ENCODE data around the gene KLHL29.

The KLHL29 gene

DNA sequence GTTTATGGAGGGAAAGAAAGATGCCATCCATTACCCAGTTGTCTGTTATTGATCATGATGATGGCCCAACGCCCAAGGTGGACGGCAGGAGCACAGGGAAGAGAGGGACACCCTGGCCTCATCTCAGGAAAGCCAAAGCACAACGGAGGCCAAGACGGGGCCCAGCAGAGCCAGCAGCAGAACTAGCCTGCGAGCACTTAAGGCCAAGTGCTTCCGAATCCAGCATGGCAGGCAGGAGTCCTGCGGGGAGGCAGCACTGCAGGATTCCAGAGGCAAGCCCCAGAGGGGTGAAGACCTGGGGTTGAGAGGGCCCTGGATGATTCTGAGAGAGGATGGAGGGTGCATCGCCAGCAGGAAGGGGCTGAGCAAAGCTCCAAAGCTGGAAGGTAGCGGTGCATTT lies 28.3 kb upstream of the KLHL29 start:
- no peak for DNase-seq (ENCODE audit: insufficient read length, low spot score)

DNA sequence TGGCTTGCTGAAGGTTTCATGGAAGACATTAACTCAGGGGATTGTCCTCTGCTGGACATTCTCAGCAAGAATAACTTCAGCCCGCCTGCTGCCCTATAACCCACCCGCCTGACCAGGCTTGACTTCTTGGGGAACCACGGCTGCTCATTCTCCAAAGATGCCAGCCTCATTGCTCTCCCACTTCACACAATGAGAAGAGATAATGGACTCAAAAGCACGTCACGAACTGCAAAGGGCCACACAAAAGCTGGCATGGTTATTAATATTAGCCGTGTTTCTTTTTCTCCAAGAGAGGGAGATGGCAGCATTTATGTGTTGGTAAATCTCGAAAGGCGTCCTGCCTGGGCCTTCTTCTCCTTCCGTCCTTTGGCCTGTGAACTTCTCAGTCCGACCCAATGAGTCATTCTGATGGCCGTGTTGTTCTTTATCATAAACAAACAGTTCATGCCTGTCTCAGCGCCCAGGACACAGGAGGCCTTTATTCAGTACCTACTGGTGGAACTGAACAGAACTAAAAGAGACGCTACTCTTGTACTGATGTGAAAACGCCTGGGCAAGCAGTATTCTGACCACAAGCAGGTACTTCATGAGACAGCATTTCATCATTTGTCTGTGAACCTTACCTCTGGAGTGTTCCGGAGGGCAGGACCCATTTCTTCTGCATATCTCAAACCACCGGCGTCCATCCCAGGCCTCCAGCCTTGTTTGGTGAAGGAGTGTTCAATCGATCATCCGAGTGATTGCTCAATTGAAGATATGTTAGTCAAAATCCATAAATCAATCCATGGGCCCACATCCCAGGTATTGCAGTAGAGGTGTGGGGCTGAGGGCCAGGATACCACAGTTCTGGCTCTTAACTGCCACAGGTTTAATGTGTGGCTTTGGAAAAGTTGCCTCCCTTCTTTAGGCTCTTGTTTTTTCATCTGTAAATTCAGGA lies 25.1 kb upstream of the KLHL29 start:
- TF ChIP-seq, protein P1, sequence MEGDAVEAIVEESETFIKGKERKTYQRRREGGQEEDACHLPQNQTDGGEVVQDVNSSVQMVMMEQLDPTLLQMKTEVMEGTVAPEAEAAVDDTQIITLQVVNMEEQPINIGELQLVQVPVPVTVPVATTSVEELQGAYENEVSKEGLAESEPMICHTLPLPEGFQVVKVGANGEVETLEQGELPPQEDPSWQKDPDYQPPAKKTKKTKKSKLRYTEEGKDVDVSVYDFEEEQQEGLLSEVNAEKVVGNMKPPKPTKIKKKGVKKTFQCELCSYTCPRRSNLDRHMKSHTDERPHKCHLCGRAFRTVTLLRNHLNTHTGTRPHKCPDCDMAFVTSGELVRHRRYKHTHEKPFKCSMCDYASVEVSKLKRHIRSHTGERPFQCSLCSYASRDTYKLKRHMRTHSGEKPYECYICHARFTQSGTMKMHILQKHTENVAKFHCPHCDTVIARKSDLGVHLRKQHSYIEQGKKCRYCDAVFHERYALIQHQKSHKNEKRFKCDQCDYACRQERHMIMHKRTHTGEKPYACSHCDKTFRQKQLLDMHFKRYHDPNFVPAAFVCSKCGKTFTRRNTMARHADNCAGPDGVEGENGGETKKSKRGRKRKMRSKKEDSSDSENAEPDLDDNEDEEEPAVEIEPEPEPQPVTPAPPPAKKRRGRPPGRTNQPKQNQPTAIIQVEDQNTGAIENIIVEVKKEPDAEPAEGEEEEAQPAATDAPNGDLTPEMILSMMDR (IDR thresholded peaks at IDR 0.05; ENCODE audit: insufficient read depth, missing control alignments), result no peak

More for the DNA sequence above, 28.3 kb upstream of the KLHL29 start:
- no peak for FAIRE-seq
- TF ChIP-seq, protein P1 (IDR thresholded peaks at IDR 0.05; ENCODE audit: insufficient read depth, missing control alignments), result no peak

DNA sequence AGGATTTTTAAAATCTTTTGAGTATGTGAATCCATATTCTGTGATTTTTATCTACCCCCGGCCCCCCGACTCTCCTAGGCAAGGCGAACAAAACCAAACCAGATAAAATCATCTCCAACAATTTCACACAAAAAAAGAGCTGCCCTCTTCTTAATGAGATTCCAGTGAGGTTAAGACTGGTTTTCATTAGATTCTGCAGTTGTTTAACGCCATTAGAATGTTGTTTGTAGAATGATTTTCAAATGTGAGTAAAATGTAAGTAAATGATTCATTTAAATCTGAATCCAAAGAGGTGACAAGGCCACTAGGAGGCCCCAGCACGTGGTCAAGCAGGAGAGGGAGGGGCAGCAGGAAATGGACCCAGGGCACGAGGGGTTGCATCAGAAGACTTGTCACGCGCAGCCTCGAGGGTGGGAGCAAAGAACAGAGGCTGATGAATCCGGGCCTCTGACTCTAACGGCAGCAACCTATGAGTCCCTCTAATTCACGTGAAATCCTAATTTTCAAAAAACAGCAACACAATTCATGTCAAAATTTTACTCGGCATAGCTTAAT lies 24.3 kb upstream of the KLHL29 start:
- FAIRE-seq, result no peak
- TF ChIP-seq, protein P1 (IDR thresholded peaks at IDR 0.05; ENCODE audit: insufficient read depth, missing control alignments), result no peak
- DNase-seq (ENCODE audit: insufficient read length, low spot score), result no peak

More for the DNA sequence above, 25.1 kb upstream of the KLHL29 start:
- DNase-seq (ENCODE audit: insufficient read length, low spot score) (no peak), FAIRE-seq (no peak)

DNA sequence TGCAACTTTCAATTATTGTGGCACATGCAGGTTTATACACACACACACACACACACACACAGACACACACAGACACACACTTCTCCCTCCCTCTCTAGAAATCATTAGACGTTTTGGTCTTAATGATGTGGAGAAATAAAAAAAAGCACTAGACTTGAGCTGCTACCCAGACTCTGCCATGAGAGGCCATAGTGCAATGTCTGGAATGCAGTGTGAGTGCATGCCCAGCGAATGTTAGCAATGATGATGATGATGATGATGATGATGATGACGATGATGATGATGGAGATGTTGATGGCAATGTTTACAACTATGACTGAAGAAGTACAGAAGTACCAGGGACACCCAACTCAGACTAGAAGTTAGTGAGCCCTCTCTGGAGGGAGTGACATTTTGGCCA lies 23.8 kb upstream of the KLHL29 start:
- TF ChIP-seq, protein P1 (IDR thresholded peaks at IDR 0.05; ENCODE audit: insufficient read depth, missing control alignments), result no peak
- DNase-seq (ENCODE audit: insufficient read length, low spot score), result no peak
- FAIRE-seq, result no peak

DNA sequence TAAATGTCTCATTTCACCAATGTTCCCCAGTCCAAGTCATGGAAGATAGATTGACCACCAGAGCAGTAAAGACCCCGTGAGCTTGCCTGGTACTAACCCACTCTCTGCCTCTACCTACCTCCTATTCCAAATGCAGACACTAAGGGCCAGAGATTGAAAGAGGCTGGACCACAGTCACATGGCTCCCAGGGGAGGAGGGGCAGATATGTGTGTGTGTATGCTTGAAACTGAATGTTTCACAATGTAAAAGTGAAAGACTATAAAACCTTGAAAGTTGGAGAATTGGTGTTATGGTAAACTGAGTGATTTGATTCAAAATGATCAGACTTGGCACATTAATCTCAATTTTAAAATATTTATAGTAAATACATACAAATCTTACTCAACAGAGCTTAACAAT lies 21.7 kb upstream of the KLHL29 start:
- FAIRE-seq, result no peak
- TF ChIP-seq, protein P1 (IDR thresholded peaks at IDR 0.05; ENCODE audit: insufficient read depth, missing control alignments), result no peak
- DNase-seq (ENCODE audit: insufficient read length, low spot score), result no peak

DNA sequence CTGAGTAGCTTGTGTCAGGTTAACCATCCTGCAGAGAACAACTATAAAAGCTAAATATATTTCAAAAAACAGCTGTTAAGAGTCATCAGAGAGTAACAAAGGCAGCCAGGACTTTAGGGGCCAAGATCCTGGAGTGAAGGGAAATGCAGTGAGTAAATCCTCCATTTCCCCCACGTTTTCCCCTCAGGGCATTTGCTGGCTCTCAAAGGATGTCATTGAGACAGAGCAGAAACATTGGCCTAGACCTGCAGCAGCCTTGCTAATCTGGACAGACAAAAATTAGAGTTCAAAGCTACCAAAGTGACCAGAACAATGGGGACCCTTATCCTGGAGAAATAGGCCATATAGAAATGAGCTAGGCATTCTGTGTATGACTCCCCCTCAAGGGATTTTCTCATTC lies 21.1 kb upstream of the KLHL29 start:
- TF ChIP-seq, protein P1 (IDR thresholded peaks at IDR 0.05; ENCODE audit: insufficient read depth, missing control alignments), result no peak
- DNase-seq (ENCODE audit: insufficient read length, low spot score) (no peak), FAIRE-seq (no peak)

DNA sequence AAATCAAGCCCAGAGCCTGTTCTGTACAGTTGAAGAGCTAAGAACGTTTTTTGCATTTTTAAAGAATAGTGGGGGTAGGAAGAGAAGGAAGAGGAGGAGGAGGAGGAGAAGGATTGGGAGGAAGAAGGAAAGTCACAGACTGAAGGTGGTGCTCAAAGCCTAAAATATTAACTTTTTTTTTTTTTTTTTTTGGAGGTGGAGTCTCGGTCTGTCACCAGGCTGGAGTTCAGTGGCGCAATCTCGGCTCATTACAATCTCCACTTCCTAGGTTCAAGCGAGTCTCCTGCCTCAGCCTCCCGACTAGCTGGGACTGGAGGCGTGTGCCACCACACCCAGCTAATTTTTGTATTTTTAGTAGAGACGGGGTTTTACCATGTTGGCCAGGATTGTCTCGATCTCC lies 18.3 kb upstream of the KLHL29 start:
- FAIRE-seq (no peak), DNase-seq (ENCODE audit: insufficient read length, low spot score) (no peak)
- TF ChIP-seq, protein P1 (IDR thresholded peaks at IDR 0.05; ENCODE audit: insufficient read depth, missing control alignments), result peak; percentile 11

Measured in D721Med (cell line).